ENCODE data around the gene AICDA.

Gene AICDA

DNA sequence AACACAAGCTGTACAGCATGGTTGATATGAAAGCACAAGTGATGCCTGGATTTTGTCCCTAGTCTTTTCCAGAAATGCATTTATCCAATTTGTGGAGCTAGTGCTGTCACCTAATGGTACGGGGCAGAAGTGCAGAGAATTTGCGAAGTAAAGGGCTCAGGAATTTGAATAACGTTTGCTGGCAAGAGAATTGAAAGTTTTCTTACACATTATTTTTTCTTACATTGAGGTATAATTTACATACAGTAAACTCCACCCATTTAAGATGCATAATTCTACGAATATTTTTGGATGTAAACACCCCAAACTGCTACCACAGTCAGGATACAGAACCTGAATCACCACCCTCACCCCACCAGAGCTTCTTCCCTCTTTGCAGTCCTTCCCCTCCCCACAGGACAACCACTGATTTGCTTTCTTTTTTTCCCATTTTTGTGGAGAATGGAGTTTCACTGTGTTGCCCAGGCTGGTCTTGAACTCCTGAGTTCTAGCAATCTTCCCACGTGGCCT lies 3.5 kb downstream of the AICDA start:
- Histone ChIP-seq H3K9me3 (no peaks in the 10 kb centered on the region), H3K4me1 (ENCODE audit: control insufficient read depth in 1 of 2, insufficient read depth in 1 of 2, low read depth in 1 of 2, low read length in 1 of 2) (peaks cover 17 to 23% of the 10 kb centered on the region in 2 experiments), H3K27me3 (no peaks in the 10 kb centered on the region), H3K4me3 (ENCODE audit: low read depth in 1 of 2, low read length in 1 of 2) (no peak overlapping the region), H3K36me3 (no peaks in the 10 kb centered on the region), H3K27ac (peak overlapping the region; percentile 64)
- TF ChIP-seq, protein P1, sequence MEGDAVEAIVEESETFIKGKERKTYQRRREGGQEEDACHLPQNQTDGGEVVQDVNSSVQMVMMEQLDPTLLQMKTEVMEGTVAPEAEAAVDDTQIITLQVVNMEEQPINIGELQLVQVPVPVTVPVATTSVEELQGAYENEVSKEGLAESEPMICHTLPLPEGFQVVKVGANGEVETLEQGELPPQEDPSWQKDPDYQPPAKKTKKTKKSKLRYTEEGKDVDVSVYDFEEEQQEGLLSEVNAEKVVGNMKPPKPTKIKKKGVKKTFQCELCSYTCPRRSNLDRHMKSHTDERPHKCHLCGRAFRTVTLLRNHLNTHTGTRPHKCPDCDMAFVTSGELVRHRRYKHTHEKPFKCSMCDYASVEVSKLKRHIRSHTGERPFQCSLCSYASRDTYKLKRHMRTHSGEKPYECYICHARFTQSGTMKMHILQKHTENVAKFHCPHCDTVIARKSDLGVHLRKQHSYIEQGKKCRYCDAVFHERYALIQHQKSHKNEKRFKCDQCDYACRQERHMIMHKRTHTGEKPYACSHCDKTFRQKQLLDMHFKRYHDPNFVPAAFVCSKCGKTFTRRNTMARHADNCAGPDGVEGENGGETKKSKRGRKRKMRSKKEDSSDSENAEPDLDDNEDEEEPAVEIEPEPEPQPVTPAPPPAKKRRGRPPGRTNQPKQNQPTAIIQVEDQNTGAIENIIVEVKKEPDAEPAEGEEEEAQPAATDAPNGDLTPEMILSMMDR (IDR thresholded peaks at IDR 0.05), result peak; percentile 72

DNA sequence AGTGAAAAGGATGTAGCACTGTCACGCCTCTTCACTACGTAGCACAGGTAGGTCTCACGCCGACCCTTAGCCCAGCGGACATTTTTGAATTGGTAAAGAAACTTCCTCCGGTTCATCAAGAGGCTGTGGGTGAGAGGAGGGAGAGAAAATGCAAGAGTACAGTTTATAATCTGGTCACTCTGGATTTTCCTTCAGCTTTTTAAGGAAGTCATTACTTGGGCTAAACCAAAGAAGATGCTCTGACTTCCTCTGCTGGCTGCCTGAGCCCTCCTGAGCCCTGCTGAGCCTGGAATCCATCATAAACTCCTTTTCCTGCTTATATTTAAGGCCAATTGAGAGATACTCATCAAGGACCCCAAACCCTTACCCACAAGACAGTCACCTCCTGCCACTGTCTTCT lies 5.8 kb downstream of the AICDA start:
- Histone ChIP-seq H3K27ac (peak overlapping the region; percentile 38), H3K36me3 (no peaks in the 10 kb centered on the region), H3K4me1 (ENCODE audit: control insufficient read depth in 1 of 2, insufficient read depth in 1 of 2, low read depth in 1 of 2, low read length in 1 of 2) (peaks cover 32 to 37% of the 10 kb centered on the region in 2 experiments), H3K27me3 (no peaks in the 10 kb centered on the region), H3K4me3 (ENCODE audit: low read depth in 1 of 2, low read length in 1 of 2) (no peak overlapping the region), H3K9me3 (no peaks in the 10 kb centered on the region)
- TF ChIP-seq, protein P1 (IDR thresholded peaks at IDR 0.05), result no peak

DNA sequence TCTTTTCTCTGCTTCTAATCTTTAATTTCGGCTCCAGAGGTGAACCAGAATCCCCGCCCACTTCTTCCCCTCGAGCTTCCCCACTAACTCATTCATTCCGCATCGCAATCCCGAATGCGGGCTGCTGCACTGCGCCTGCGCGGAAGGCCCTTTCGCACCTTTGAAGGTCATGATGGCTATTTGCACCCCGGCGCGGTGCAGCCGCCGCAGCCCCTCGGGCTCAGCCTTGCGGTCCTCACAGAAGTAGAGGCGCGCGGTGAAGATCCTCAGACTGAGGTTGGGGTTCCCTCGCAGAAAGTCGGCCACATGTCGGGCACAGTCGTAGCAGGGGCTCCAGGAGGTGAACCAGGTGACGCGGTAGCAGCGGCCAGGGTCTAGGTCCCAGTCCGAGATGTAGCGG lies 7.6 kb downstream of the AICDA start:
- H3K9me3 ChIP-seq, result no peaks in the 10 kb centered on the region
- TF ChIP-seq, protein P1 (IDR thresholded peaks at IDR 0.05), result no peak
- no peak overlapping the region for H3K4me3 ChIP-seq (ENCODE audit: low read depth in 1 of 2, low read length in 1 of 2)
- H3K36me3 ChIP-seq, result no peaks in the 10 kb centered on the region
- H3K4me1 ChIP-seq (ENCODE audit: control insufficient read depth in 1 of 2, insufficient read depth in 1 of 2, low read depth in 1 of 2, low read length in 1 of 2), result peaks cover 32 to 37% of the 10 kb centered on the region in 2 experiments
- H3K27ac ChIP-seq, result no peak overlapping the region
- H3K27me3 ChIP-seq, result no peaks in the 10 kb centered on the region

DNA sequence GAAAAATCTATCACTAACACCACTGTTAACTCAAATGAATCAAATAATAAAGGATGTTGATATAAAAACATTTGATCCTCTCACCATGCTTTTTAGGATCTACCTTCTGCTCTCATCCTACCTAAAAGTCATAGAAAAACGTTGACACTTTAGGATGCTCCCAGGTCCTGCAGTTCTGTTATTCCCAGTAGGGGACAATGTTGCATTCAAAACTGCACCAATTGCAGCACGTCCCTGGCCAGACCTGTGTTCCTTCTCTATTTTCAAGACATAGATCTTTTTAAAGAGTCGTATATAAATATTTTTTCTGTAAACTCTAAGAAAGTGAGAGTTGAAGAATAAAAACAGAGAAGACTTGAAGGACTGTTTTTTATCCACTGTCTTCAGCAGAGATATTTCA lies 8.8 kb downstream of the AICDA start:
- H3K4me1 ChIP-seq (ENCODE audit: control insufficient read depth in 1 of 2, insufficient read depth in 1 of 2, low read depth in 1 of 2, low read length in 1 of 2), result peaks cover 24 to 29% of the 10 kb centered on the region in 2 experiments
- H3K4me3 ChIP-seq (ENCODE audit: low read depth in 1 of 2, low read length in 1 of 2), result no peak overlapping the region
- TF ChIP-seq, protein P1 (IDR thresholded peaks at IDR 0.05), result no peak
- peak overlapping the region; percentile 45 for H3K27ac ChIP-seq
- H3K9me3 ChIP-seq, result no peaks in the 10 kb centered on the region
- no peaks in the 10 kb centered on the region for H3K27me3 ChIP-seq
- H3K36me3 ChIP-seq, result no peaks in the 10 kb centered on the region

DNA sequence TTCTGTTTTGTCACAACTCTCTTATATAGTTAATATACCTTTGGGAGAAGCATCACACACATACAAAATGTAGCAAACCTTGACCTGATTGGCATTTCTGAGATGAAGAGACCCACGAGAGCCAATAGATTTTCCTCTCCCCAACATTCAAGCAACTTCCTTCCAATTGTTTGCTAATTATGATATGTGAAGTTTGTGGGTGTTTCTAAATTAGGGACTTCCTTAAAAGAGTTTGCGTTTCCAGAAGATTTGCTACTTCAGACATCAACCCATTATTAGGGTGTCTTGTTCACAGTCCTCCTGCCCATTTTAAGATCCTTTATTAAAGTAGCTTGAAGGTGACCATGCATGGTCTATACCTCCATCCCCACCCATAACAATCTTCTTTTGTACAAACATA lies 9.4 kb downstream of the AICDA start:
- H3K27me3 ChIP-seq, result no peaks in the 10 kb centered on the region
- H3K4me3 ChIP-seq (ENCODE audit: low read depth in 1 of 2, low read length in 1 of 2), result no peak overlapping the region
- peaks cover 21 to 26% of the 10 kb centered on the region in 2 experiments for H3K4me1 ChIP-seq (ENCODE audit: control insufficient read depth in 1 of 2, insufficient read depth in 1 of 2, low read depth in 1 of 2, low read length in 1 of 2)
- H3K9me3 ChIP-seq, result no peaks in the 10 kb centered on the region
- H3K27ac ChIP-seq, result peak overlapping the region; percentile 45
- H3K36me3 ChIP-seq, result no peaks in the 10 kb centered on the region
- TF ChIP-seq, protein P1 (IDR thresholded peaks at IDR 0.05), result no peak

DNA sequence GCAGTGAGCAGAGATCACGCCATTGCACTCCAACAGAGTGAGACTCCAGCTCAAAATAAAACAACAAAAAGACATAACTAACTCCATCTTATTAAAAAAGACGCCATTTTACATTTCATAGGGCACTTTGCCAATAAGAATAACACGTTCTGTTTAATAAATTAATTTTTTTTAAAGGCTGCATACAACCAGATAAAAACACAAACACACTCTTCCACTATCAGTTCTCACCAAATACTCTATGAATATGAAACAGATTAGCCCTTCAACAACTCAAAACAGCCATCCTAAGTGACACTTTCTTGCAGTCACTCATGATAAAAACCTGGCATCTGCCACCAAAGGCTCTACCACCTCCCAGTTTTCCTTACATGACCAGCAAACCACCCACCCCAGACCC lies 16.1 kb downstream of the AICDA start:
- no peak overlapping the region for H3K27ac ChIP-seq
- H3K9me3 ChIP-seq, result no peaks in the 10 kb centered on the region
- no peaks in the 10 kb centered on the region for H3K27me3 ChIP-seq
- peaks cover 0 to 1% of the 10 kb centered on the region in 2 experiments for H3K4me1 ChIP-seq (ENCODE audit: control insufficient read depth in 1 of 2, insufficient read depth in 1 of 2, low read depth in 1 of 2, low read length in 1 of 2)
- no peak overlapping the region for H3K4me3 ChIP-seq (ENCODE audit: low read depth in 1 of 2, low read length in 1 of 2)
- TF ChIP-seq, protein P1 (IDR thresholded peaks at IDR 0.05), result no peak
- H3K36me3 ChIP-seq, result no peaks in the 10 kb centered on the region

All from neutrophil (primary cell).